Upper lobe of left lung (tissue), 4 donors: Measurements from ENCODE around the gene CYP4F12.

ENCODE experiments used
- CTCF ChIP-seq, 6 experiments: fragments of 450-650 bp in 4 of 6; fragments of 200-600 bp in 2 of 6; sonication (generic) in 2 of 6; IDR thresholded peaks; one replicate each; pipeline ENCODE4 v1.5.1; 2016 to 2019; ENCODE audit warnings: antibody characterized with exemption in 6 of 6
- POLR2A ChIP-seq, 4 donors: fragments of 450-650 bp; IDR thresholded peaks; one replicate each; pipeline ENCODE4 v1.5.1; 2016 to 2017; ENCODE audit warnings: antibody characterized with exemption in 4 of 4, mild to moderate bottlenecking in 2 of 4
- POLR2AphosphoS5 ChIP-seq, 2 donors: sonication (generic); formaldehyde crosslinking; IDR thresholded peaks; one replicate each; pipeline ENCODE4 v1.5.1; 2017; ENCODE audit warnings: antibody characterized with exemption in 2 of 2

- TF ChIP-seq POLR2AphosphoS5 (IDR thresholded peaks at IDR 0.05) = no peak
- no peak for TF ChIP-seq POLR2A (IDR thresholded peaks at IDR 0.05)
- TF ChIP-seq CTCF (IDR thresholded peaks at IDR 0.05) = no peak
Measured at GRCh38 chr19:15651791-15652190, 21.1 kb upstream of the CYP4F12 start.
